GM21529 (cell line): ENCODE data around the gene SF3B3.

Source experiments
- ATAC-seq: cut with Tn5 transposase; IDR thresholded peaks from one replicate; pipeline ENCODE4 v1.9.1; 2021; ENCODE audit not compliant: unreplicated experiment

The SF3B3 gene

DNA sequence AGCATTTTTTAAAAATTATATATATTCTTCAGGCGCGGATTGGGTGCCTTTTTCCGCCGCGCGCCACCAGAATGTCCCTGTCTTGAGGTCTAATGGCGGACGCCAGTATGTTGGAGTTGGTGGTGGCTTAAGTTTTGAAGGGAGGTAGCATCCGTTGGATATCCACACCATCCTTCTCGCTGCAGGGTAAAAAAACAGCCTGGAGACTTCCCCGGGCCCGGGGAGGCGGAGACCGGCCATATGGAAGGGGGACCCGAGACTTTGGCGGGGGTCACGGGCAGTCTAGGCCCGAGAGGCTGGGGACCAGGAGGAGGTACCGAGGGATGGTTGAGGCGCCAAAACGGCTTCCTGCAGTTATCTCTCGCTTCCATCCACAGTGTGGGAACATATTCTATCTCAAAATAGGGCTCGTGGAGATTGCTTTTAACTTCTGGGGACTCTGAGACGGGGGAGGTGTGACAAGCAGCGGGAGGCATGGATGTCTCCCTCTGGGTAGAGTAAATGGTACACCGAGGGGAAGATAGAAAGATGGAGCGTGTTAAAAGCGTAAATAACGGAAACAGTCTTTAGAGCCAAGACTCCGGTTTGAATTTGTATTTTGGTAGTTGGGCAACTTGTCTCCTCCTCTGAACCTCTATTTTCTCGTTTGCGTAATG lies at the start of gene SF3B3:
Gene SF3B3, plus strand, starts transcription at position 74 of the 656 bp plus-strand sequence. CDS start 2,841 bp downstream, outside the sequence.
- peak; percentile 38 for ATAC-seq

DNA sequence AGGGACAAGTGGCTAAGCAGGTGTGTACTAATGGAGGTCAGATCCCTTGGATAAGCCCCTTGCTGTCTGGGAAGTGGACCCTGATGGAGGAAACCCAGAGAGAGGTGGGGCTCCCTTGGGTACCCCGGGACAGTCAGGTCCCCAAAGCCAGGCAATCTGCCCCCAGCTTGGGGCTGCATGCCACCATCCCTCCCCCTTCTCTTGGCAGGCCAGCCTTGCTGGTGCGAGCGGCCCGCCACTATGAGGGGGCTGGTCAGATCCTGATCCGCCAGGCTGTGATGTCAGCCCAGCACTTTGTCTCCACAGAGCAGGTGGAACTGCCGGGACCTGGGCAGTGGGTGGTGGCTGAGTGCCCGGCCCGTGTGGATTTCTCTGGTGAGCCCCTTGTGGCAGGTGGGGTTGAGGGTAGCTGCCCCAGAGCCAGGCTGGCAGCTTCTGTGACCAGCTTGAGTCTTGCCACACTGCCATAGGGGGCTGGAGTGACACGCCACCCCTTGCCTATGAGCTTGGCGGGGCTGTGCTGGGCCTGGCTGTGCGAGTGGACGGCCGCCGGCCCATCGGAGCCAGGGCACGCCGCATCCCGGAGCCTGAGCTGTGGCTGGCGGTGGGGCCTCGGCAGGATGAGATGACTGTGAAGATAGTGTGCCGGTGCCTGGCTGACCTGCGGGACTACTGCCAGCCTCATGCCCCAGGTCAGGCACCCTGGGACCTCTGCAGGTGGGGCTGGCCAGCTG lies 49.1 kb upstream of the SF3B3 start:
- ATAC-seq = no peak

DNA sequence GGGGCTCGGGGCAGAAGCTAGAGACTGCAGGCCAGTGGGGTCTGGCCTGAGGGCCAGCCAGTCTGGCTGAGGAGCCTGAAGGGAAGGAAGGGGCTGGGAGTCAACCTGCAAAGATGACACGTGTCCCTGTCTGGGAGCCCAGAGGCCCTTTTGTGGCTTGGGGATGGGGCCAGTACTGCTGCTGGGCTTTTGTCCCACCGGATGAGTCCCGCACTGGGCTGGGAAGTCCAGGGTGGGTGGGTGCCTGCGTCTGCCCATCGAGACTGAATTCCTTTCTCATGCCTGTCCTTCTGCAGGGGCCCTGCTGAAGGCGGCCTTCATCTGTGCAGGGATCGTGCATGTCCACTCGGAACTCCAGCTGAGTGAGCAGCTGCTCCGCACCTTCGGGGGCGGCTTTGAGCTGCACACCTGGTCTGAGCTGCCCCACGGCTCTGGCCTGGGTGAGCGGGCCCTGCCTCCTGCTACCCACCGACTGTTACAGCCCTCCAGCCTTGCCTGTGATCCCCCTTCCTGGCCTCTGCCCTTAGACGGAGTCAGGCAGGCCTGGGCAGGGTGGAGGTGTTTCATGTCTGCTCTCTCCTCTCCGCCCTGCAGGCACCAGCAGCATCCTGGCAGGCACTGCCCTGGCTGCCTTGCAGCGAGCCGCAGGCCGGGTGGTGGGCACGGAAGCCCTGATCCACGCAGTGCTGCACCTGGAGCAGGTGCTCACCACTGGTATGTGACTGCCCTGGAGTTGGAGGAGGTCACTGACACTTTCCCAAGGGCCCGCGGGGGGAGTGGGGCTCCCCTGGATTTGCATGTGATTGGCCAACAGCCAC lies 48.4 kb upstream of the SF3B3 start:
- no peak for ATAC-seq

DNA sequence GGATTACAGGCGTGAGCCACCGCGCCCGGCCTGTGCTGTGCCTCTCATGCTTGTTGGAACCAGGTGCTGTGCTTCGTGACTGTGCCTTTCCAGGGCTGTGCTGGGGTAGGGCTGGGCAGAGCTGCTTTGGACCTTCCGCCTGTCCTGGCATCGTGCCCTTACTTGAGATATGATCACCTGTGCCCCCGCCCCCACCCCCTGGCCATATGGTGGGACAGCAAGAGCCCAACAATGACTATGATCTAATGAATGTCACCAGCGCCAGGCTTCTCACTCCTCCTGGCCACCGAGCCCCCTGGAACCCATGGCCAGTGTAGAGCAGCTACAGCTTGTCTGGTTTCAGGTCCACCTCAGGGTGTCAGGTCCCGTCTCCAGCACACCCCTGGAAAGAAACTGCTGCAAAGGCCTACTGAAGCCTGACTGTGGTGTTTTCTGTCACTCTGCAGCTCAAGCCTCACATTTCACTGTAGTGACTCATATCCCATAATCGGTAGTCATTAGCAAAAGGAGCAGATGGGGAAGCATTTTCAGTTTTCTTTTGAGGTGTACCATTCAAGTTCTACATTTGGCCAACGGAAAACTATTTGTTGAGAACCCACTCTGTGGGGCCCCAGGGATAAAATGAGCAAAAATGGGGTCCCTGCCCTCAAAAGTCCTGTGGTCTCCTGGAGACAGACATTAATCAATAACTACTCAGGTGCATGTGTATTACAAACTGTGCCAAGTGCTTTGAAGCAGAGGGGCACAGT lies 47.2 kb upstream of the SF3B3 start:
- peak; percentile 91 for ATAC-seq

DNA sequence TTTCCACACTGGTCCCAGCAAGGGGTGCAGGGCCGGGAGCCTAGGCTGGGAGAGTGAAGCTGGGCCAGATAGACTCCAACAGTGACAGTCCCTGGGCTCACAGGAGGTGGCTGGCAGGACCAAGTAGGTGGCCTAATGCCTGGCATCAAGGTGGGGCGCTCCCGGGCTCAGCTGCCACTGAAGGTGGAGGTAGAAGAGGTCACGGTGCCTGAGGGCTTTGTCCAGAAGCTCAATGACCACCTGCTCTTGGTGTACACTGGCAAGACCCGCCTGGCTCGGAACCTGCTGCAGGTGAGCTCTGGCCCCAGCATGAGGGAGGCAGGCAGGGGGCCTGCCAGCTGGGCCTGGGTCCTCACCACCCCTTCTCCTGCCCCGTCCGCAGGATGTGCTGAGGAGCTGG lies 45.4 kb upstream of the SF3B3 start:
- ATAC-seq = no peak

DNA sequence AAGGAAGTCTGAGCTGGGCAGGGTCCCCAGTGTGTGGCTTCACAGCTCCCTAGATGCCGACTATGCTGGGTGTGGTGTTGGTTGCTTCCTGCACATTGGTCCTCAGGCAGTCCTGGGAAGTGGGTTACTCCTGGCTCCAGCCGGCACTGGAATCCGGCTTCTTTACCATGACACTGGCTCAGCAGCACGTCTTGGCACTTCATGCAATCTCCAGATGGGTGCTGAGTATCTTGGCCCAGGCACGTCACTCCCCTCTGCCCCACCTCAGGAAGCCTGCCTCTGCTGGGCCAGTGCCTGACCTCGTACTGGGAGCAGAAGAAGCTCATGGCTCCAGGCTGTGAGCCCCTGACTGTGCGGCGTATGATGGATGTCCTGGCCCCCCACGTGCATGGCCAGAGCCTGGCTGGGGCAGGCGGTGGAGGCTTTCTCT lies 44.7 kb upstream of the SF3B3 start:
- no peak for ATAC-seq

DNA sequence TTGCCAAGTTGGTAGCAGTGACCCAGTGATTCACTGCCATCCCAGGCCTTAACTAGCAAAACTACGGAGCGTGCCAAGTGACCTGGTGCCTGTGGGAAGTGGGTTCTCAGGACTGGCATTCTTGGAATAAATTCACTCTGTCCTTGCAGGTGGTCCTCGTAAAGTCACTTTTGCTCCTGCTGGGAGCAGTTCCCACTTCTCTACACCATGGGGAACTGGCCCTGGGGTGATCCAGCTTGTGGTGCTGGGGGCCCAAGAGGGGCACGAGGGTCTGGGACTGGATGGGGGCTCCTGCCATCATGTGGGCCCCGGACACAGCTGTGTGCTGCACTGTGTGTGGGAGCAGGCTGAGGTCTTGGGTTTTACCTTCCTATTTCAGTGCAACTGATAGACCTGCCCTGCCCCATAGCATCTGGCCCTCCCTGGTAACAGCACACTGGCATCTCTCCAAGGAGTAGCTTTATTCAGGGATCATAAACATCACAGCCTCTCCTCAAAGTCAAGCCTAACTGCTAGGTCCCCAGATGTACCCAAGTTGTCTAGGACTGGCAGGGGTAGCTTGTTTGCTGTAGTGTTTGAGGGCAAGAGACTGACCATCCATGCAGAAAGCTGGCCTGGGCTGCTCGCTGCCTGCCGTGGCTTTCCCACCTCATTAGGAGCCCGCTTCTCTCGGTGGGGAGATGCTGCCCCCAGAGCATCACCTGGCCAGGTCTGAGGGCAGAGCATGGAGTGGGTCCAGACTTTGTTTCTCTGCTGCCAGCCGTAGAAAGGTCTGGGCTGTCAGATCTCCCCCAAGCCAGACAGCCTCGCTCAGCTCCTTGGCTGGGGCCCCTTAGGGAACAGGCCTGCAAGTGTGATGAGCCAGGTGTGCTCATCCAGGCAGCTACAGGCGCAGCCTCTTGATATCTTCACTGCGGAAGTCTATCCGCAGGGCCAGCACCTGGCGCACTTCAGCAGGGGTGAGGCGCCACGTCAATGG lies 43.2 kb upstream of the SF3B3 start:
- no peak for ATAC-seq

DNA sequence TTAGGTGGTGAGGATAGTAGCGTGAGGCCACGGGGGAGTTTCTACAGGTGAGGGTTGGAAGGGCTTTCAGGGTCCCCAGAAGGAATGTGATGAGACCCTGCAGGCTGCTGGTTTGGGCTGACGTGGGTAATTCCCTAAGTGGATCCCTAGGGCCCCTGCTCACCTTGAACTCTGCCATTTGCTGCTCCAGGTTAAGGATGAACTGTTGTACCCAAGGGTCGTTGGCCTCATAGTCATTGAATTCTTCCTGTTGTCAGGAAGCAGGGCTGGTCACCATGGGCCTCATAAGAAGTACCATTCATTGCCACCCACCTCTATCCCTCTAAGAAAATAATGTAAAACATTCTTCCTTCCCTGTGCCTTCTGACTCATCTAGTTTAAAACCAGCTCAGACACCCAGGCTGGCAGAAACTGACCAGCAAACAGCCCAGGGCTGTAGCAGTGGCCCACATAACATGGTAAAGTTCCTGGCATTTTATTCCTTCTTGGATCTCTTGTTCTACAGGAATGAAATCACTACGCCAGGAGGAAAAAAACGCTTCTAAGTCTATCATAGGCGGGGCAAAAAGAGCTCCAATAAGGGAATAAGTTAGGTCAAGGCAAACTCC lies 41.6 kb upstream of the SF3B3 start:
- ATAC-seq = no peak

DNA sequence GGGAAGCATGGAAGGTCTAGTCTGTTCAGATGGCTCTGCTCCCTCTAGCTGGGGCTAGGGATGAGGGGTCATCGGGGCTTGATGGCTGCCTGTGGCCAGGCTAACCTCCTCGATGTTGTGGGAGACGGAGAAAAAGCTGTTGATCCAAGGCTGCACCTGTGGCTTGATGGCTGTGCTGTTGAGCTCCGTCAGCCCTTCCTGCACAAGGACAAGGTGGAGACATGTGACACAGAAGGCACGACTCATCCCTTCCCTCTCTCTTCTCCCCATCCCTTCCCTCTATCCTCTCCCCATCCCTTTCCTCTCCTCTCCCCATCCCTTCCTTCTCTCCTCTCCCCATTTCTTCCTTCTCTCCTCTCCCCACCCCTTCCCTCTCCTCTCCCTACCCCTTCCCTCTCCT lies 41.0 kb upstream of the SF3B3 start:
- no peak for ATAC-seq

DNA sequence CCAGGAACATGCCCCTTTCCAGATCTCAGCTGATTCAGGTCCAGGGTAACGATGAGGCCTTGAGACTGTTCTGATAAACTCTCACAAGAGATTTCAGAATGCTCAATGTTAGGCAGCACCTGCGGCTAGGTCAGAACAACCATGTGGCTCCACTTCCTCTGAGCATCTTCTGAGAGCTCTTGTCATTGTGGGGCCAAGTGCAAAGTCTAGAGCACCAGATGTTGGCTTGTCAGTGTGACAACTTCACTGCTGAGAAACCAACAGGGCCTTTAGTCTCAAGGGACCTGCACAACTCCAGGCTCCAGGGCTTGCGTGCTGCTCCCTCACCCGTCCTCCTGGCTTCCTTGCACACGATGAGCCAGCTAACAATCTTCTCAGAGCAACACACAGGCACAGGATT lies 40.2 kb upstream of the SF3B3 start:
- ATAC-seq = peak; percentile 83

DNA sequence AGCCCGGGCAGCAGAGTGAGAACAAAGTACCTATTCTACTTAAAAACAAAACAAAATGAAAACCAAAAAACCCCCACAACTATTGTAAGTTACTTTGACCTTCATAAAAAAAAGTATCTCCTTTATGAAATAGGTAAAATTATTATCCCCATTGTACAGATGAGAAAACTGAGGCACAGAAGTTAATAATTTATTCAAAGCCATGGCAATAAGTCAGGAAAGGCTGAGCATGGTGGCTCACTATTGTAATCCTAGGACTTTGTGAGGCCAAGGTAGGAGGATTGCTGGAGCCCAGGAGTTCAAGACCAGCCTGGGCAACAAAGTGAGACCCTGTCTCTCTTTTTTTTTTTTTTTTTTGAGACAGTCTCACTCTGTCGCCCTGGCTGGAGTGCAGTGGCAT lies 38.7 kb upstream of the SF3B3 start:
- no peak for ATAC-seq

DNA sequence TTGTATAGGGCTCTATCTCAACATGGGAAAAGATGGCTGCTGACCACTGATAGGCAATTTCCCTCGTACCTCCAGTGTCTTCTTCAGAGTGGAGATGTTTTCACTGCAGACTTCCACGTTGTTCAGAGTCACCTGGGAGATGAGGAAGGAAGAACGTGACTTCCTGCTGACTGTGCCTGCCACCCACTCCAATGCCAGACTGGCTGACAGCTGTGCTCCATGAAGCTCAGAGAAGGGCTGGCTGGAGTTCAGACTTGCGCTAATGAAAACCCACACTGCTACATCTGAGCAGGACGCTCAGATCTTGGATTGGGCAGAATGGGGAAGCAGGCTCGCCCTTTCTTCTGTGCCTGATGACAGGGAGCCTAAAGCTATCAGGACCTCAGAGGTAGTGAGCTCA lies 33.4 kb upstream of the SF3B3 start:
- no peak for ATAC-seq

DNA sequence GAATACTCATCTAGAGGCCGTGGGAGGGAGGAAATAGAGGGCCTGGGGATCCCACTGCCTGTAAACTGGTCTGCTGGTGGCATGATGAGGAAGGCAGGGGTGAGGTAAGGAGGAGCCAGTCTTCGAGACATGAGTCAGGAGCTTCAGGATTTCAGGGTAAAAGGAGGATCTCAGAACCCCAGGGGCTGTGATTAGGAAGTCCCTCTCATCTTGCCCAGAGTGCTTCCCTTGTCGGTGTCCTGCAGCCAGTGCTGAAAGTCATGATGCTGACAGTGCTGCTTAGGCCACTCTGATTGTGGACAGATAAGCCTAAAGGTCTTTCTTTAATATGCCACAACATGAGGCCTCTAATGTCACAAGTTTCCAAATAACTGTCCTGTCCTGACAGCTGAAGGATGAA lies 29.8 kb upstream of the SF3B3 start:
- ATAC-seq = no peak

DNA sequence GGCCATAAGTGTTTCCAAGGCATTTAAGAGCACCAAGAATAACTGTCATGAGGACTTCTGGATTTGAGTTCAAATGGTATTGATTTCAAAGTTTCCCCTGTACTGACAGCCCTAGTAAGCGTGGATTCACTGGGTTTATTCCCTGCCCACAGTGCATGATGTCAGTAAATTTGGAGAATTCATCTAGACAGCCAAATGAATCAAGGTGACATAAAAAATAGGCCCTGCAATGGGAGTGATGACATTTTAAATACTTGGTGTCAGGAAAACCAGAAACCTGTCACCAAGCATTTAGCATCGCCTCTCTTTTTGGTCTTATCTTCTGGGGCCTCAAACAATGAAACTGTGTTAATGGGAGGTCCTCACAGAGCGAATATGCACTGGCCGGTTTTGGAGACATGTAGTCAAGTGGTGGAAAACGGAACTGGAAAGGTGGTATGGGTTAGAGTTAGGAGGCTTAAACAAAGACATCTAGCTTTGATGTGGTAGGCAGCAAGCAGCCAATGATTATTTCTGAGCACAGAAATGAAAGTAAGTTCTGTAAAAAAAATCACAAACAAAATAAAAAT lies 29.3 kb upstream of the SF3B3 start:
- no peak for ATAC-seq

DNA sequence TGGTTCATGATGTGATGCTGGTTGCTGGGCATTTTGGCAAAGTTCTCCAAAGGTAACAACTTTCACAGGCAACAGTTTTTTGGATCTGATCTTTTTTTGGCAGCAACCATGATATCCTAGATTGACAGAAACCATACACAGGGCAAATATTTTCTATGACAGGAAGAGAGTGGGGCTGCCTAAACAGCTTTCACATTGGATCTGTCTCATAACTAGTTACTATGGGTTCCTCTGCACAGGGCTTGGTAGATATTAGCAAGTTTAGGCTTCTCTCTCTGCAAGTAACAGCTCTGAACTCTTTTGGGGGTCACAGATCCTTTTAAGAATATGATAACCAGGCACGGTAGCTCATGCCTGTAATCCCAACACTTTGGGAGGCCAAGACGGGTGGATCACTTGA lies 28.8 kb upstream of the SF3B3 start:
- ATAC-seq = no peak

DNA sequence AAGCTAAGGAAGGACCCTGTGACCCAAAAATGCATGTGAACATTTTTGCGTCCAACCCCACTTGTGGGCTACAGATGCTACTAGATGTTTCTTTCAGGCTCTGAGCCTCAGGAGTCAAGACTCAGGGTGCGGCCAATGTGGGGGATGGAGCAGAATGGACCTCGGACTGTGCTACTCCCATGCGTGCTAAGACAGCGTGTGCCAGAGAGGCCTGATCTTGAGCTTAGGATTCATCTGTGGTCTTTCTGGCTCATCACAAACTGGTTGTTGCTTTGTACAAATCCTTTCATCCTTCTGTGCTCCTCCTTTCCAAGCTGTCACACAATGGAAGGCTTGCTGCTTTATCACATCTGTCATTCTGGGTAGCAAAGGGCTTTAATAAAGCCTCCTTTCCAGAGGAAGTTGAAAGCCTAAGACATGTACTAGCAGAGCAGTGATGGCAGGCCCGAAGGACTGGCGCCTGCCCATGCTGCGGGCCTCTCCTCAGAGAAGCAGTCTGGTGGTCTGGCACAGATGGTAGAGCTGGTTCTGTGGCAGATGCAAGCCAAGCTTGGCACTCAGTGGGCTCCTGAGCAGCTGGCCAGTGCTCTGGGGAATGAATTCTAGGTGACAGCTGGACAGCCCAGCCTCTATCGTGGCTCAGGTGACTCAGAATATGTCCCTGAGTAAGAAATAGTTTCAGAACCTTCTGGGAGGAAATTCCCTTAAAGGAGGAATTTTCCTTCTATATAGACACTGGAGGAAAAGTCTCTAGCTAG lies 28.0 kb upstream of the SF3B3 start:
- ATAC-seq = no peak

DNA sequence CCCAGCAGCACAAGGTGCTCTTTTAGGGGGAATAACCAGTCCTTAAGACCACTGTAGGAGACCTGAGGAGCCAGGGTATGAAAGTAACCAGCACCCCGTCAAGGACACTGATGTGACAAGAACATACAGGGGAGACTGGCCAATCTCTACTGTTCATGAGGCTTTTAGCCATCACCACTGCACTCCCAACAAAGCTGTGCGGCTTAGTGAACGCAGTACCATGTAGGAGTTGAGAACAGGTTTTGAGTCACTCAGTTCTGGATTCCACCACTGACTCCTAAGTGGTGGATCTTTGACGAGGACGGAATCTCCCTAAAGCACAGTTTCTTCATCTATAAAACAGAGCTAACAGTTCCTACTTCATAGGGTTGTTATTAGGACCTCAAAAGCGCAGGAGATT lies 27.1 kb upstream of the SF3B3 start:
- ATAC-seq = no peak

DNA sequence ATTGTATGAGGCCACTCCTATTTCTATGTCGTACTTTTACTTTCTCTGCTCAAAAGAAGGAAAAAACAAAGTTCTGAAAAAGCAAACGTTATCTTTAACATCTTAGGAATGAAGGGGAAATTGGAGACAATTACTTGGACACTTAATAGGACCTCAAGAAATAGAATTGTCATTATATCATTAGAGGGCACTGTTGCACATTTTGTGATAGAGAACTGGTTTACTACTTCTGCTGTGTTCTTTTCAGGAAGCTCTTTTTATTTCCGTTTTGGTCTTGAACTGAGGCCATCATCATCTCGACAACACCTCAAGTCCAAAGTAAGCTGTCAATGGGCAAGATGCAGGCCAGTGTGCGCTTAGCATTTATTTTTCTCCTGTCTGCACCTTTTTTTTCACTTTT lies 14.9 kb upstream of the SF3B3 start:
- no peak for ATAC-seq

DNA sequence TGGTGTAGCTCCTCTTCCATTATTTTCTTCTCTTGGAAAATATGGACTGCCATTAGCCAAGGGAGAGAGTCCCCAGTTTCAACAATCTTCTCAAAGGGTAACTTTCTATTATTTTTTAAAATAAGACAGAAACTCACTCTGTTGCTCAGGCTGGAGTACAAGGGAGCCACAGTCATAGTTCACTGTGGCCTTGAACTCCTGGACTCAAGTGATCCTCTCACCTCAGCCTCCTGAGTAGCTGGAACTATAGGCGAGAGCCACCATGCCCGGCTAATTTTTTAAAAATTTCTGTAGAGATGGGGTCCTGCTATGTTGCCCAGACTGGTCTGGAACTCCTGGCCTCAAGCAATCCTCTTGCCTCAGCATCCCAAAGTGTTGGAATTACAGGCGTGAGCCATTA lies 13.4 kb upstream of the SF3B3 start:
- no peak for ATAC-seq
